ENCODE data around the gene FKBP15.
"Not testable (repeated sequence)": the region's sequence is repeated elsewhere in the genome, so short reads cannot be mapped to it uniquely, and the experiment has no call there.

Gene FKBP15

GRCh38 chr9:113149561-113149960, 71.5 kb downstream of the FKBP15 start:
- DNase-seq (ENCODE audit: low spot score), result not testable (repeated sequence)

GRCh38 chr9:113148781-113149510, 72.1 kb downstream of the FKBP15 start:
- DNase-seq (ENCODE audit: low spot score), result no peak

- DNase-seq (ENCODE audit: low spot score), result no peak
Measured at GRCh38 chr9:113148372-113148705, 72.7 kb downstream of the FKBP15 start.

GRCh38 chr9:113143432-113144227, 77.4 kb downstream of the FKBP15 start:
- no peak for DNase-seq (ENCODE audit: low spot score)

GRCh38 chr9:113140896-113141295, 80.2 kb downstream of the FKBP15 start:
- not testable (repeated sequence) for DNase-seq (ENCODE audit: low spot score)

- DNase-seq (ENCODE audit: low spot score), result no peak
Measured at GRCh38 chr9:113139953-113140352, 81.1 kb downstream of the FKBP15 start.

- DNase-seq (ENCODE audit: low spot score), result peak; percentile 58
Measured at GRCh38 chr9:113139225-113139829, 81.8 kb downstream of the FKBP15 start.

GRCh38 chr9:113138760-113139159, 82.3 kb downstream of the FKBP15 start:
- no peak for DNase-seq (ENCODE audit: low spot score)

GRCh38 chr9:113137196-113138168, 83.6 kb downstream of the FKBP15 start:
- no peak for DNase-seq (ENCODE audit: low spot score)

- DNase-seq (ENCODE audit: low spot score), result peak; percentile 69
Measured at GRCh38 chr9:113131689-113132151, 89.4 kb downstream of the FKBP15 start.

GRCh38 chr9:113129884-113130283, 91.2 kb downstream of the FKBP15 start:
- no peak for DNase-seq (ENCODE audit: low spot score)

- no peak for DNase-seq (ENCODE audit: low spot score)
Measured at GRCh38 chr9:113129466-113129865, 91.6 kb downstream of the FKBP15 start.

- no peak for DNase-seq (ENCODE audit: low spot score)
Measured at GRCh38 chr9:113125386-113126035, 95.6 kb downstream of the FKBP15 start.

GRCh38 chr9:113118829-113119228, 102.2 kb downstream of the FKBP15 start:
- DNase-seq (ENCODE audit: low spot score), result not testable (repeated sequence)

Data from COLO829 (cell line).